HUDEP-2 (cell line): ENCODE data around the gene VN1R2.
"Not testable (repeated sequence)": the region's sequence is repeated elsewhere in the genome, so short reads cannot be mapped to it uniquely, and the experiment has no call there.

Experiments
- DNase-seq, 76 experiments: peaks; one replicate each; lab custom pipeline; 2025; ENCODE audit not compliant: unreplicated experiment in 76 of 76; lab: John Stamatoyannopoulos, UW

VN1R2 gene, protein sequence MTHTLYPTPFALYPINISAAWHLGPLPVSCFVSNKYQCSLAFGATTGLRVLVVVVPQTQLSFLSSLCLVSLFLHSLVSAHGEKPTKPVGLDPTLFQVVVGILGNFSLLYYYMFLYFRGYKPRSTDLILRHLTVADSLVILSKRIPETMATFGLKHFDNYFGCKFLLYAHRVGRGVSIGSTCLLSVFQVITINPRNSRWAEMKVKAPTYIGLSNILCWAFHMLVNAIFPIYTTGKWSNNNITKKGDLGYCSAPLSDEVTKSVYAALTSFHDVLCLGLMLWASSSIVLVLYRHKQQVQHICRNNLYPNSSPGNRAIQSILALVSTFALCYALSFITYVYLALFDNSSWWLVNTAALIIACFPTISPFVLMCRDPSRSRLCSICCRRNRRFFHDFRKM

DNA sequence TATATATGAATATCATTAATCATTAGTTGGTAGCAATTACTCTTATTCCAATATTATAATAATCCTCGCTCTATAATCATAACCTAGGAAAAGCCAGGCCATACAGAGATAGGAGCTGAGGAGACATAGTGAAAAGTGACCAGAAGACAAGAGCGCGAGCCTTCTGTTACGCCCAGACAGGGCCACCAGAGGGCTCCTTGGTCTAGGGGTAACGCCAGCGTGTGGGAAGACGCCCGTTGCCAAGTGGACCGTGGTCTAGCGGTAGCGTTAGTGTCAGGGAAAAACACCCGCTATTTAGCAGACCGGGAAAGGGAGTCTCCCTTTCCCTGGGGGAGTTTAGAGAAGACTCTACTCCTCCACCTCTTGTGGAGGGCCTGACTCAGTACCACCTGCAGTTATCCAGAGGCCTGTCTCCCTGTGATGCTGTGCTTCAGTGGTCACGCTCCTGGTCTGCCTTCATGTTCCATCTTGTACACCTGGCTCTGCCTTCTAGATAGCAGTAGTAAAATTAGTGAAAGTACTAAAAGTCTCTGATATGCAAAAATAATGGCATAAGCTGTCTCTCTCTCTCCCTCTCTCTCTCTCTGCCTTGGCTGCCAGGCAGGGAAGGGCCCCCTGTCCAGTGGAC, at the start of gene VN1R2:
Gene VN1R2 (plus strand): TSS at position 578 of the 628 bp plus-strand sequence. CDS start 84 bp downstream, outside the sequence.
- not testable (repeated sequence) for DNase-seq

DNA sequence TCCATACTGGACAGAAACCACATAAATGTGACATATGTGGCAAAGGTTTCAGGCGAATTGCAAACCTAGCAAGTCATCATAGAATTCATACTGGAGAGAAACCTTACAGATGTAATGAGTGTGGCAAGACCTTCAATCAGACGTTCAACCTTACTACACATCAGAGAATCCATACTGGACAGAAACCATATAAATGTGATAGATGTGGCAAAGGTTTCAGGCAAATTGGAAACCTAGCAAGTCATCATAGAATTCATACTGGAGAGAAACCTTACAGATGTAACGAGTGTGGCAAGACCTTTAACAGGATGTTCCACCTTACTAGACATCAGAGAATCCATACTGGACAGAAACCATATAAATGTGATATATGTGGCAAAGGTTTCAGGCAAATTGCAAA, 46.5 kb upstream of the VN1R2 start:
- DNase-seq, result not testable (repeated sequence)

DNA sequence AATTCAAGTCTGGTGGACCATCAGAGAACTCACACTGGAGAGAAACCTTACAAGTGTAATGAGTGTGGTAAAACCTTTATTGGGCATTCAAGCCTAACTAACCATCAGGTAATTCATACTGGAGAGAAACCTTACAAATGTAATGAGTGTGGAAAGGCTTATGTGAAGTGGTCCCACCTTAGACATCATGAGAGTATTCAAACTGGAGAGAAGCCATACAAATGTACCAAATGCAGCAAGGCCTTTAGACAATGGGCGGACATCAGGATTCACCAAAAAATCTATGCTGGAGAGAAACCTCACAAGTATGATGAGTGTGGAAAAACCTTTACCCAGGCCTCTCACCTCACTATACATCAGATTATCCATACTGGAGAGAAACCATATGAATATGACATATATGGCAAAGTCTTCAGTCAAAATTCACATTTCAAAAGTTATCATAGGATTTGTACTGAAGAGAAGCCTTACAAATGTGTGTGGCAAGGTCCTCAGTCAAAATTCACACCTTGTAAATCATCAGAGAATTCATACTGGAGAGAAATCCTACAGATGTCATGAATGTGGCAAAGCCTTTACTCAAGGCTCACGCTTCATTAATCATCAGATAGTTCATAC, 45.3 kb upstream of the VN1R2 start:
- DNase-seq, result no peak

DNA sequence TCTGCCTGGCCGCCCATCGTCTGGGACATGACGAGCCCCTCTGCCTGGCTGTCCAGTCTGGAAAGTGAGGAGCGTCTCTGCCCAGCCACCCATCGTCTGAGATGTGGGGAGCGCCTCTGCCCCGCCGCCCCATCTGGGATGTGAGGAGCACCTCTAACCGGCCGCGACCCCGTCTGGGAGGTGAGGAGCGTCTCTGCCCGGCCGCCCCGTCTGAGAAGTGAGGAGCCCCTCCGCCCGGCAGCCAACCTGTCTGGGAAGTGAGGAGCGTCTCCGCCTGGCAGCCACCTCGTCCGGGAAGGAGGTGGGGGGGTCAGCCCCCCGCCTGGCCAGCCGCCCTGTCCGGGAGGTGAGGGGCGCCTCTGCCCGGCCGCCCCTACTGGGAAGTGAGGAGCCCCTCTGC, 35.4 kb upstream of the VN1R2 start:
- DNase-seq, result not testable (repeated sequence)

DNA sequence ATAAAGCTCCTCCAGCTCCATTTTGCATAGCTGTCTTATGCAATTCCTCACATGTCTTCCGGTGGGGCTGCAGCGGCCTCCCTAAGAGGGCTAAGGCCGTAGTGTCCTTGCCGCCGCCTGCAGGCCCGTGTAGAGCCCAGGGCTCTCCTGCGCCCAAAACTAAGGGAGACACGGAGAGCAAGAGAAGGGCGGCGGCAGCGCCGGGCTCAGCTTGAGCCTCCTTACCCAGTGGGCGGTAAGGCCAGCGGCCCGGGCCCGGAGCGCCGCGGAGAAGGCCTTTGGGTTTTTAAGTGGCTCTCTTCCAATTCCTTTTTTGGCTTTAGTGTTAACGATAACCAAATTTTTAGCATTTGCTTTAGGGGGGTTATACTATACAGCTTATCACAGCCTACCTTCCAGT, 33.5 kb upstream of the VN1R2 start:
- DNase-seq, result no peak

DNA sequence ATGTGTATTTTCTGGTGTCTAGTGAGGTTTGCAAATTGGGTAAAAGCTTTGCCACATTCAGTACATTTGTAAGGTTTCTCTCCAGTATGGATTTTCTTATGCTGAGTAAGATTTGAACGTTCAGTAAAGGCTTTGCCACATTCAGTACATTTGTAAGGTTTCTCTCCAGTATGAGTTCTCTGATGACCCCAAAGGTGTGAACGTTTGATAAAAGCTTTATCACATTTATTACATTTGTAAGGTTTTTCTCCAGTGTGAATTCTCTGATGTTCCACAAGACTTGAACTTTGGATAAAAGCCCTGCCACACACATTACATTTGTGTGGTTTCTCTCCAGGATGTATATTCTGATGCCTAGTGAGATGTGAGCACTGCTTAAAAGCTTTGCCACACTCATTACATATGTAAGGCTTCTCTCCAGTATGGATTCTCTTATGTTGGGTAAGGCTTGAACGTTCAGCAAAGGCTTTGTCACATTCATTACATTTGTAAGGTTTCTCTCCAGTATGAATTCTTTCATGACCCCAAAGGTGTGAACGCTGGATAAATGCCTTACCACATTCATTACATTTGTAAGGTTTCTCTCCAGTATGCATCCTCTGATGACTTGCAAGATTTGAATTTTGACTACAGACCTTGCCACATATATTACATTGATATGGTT, 20.8 kb upstream of the VN1R2 start:
- no peak for DNase-seq

DNA sequence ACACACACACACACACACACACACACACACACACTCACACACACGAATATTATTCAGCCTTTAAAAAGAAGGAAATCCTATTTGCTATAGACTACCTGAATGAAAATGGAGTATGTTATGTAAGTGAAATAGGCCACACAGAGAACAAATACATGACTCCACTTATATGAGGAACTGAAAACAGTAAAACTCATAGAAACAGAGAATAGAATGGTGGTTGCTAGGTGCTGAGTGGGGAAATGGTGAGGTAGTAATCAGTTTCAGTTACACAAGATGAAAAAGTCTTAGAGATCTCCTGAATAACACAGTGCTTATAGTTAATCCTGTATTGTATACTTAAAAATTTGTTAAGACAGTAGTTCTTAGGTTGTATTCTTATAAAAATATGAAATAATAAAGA, 11.6 kb upstream of the VN1R2 start:
- no peak for DNase-seq

DNA sequence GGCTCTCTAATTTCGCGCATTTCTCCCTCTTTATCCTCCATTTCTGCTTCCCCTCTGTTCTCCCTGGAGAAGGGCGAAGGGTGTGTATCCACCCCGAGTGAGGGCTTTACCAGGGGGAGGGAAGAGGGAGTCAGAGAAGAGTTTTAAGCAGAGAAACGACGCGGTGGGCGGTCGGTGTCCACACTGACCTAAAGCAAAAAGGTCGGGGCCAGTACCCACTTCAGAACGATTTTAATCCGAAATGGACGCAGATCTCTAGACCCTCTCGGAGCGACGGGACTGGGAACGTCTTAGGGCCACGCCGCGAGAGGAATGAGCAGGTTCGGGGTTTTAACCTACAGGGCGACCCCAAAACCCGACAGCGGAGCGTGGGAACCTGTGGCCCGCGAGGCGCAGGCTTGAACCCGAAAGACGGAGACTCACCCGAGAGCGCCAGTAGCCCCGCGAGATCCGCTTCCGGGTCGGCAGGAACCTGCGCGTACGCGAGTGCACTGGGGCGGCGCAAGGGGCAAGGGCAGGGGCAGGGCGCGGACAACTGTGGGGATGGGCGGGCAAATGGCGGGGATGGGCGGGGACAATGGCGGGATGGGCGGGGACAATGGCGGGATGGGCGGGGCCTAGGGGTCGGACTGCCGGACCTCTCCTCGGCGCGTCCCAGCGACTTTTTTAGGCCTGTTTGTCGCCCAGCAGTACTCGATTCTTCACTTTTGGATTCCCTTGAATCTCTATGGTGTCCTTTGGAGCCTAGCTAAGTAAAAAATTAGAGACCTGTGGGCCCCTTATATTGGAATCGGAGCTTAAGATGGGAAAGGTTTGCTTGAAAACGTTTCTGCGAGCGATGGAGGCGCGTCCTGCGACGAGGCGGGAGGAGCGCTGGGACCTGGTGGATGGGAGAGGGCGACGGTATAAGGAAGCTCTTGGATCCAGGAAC, 3.4 kb upstream of the VN1R2 start, which contains the start of gene ZNF677:
Gene ZNF677 (minus strand): TSS at position 463 of the 931 bp plus-strand sequence. CDS start 3,323 bp downstream, outside the sequence.
- peak in 59 of 76 experiments; percentile 0 to 89 (median 61) for DNase-seq

DNA sequence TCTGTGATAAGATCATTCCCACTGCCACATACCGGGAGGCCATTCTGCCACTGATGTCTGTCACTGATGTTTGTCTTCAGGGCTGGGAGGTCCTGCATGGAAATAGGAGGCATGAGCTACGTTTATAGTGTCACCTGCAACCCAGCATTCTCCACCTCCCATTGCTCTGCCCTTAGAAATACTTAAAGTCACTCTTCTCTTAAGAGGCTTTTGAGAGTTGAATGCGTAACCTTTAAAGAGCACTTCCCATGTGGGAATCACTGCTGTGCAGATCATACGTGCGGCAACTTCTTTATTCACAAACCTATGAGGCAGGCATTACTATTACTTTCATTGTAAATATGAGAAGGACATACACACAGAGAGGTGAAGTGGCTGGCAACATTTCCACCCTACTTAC, 9.5 kb downstream of the VN1R2 start, which contains the start of gene VN1R4:
Gene VN1R4 (minus strand): TSS at position 101 of the 400 bp plus-strand sequence. CDS start 58 bp downstream, at position 43.
- DNase-seq, result not testable (repeated sequence)

DNA sequence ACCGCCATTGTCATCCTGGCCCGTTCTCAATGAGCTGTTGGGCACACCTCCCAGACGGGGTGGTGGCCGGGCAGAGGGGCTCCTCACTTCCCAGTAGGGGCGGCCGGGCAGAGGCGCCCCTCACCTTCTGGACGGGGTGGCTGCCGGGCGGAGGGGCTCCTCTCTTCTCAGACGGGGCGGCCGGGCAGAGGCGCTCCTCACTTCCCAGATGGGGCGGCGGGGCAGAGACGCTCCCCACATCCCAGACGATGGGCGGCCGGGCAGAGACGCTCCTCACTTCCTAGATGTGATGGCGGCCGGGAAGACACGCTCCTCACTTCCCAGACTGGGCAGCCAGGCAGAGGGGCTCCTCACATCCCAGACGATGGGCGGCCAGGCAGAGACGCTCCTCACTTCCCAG, 11.8 kb downstream of the VN1R2 start:
- not testable (repeated sequence) for DNase-seq

DNA sequence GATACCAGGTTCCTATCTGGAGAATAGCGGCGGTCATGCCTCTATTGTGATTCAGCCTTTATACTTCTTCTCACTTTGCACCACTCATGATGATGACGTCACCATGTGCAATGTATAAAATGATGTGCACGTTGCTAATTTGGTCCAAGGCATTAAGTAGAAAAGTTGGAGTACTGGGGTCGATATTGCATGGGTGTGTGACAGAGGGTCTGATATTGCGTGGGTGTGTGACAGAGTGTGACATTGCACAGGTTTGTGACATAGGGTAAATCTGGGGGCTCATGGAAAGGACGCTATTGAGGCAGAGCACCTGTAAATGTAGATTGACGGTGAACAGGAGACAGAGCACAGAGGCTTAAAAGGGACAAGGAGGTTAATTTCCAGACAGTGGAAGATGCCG, 14.0 kb downstream of the VN1R2 start:
- DNase-seq, result no peak

DNA sequence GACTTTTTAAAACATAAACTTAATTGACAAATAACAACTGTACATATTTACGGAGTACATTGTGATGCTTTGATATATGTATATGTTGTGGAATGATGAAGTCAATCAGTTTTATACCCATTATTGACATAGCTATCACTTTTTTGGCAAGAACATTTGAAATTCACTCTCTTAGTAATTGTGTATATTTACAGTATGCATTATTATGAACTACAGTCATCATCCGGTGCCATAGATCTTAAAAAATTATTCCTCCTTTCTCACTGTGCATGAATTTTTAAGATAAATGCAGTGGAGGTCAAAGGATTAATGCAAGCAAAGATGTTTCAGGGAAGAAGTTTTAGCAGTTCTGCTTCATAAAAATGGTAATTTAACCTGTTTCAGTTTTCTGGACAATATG, 17.4 kb downstream of the VN1R2 start:
- no peak for DNase-seq

DNA sequence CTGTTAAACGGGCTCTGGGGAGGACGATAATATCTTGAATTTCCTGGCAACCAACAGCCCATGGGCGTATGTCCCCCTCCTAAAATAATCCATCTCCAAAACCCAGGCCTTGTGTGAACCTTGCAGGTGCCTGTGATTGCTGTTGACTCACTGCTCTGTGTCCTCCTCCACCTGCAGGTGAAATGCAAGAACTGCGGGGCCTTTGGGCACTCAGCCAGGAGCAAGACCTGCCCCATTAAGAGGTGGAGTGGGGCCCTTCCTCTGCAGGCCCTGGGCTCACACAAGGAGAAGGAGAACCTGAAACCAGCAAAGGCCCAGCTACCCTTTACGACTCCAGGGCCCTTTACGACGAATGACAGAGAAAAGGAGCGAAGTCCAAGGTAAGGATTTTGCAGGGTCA, 23.9 kb downstream of the VN1R2 start:
- DNase-seq, result peak in 3 of 76 experiments; percentile 0 to 7 (median 1)

DNA sequence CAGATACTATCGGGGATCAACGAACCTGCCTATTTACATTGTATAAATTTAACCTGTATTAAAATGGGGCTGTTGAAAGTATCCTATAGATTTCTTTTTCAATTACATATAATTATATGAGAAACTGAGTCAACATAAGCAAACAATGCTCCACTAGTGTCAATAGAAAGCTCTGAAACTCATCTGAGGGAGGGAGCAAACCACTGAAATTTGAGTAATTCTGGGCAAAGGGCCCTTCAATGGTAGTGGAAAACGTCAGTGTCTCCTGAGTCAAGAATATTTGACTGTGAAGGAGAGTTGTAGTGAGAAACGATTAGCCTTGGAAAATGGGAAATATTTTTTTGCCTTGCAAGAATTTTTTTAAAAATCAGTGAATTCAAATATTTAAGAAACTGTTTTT, 27.0 kb downstream of the VN1R2 start:
- no peak for DNase-seq

DNA sequence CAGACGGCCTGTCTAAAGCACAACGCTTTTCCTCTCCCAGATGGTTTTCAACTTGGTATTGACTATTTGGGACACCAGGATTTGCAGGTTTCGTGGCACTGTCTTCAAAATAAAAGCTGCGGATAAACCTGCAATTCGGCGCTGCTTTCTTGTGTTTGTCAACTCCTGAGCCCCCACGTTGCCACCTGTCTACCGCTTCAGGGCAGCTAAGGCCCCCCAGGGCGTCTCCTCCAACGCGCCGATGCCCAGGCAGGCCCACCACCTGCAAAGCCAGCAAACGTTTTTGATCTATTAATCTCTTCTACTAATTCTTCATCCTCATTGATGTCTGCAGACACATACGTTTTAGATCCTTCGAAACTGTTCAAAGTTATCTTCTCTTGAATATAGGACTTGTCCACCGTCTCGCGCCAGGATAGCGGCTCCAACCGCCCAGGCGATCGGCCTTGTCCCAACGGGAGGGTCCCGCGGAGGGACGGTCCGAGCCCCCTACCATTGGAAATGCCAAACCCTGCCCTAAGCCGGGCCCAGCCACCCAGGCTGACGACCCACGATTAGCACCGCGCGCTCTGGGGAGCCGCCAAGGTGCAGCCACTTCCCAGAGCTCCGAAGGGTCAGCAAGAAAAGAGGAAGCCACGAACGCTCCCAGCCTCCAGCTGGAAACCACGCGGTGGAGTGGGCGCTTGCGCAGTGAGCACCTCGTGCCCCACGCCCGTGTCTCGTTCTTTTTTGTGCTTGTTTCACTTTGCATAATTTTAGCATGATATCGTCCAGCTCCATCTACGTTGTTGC, 32.9 kb downstream of the VN1R2 start:
- DNase-seq, result no peak

DNA sequence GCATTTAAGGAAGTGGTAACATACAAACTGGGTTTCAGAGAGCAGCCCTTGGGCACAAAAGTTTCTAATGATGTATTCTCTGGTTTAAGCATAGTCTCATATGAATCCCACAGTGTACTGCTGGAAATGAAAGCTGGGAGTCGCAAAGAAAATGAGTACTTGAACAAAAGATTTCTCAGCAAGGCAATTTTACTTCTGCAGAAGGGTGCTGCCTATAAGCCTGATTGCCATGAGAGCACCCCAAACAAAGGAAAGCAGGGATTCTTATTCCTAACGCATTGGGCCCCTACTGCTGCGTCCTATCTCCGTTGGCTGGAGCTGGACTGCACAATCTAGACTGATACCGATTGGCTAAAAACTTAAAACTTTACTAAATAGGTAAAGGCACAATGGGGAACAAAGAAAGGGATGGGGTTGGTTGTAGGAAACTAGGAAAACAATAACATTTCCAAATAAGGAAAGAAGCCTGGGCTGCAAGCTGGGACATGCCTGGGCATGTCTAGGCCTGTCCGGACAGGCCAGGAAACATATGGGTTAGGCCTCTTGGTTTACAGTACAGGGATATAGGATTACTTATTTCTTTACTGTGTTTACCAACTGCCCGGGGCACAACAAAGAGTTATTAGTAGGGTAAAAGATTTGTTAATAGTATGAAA, 36.8 kb downstream of the VN1R2 start:
- no peak for DNase-seq

DNA sequence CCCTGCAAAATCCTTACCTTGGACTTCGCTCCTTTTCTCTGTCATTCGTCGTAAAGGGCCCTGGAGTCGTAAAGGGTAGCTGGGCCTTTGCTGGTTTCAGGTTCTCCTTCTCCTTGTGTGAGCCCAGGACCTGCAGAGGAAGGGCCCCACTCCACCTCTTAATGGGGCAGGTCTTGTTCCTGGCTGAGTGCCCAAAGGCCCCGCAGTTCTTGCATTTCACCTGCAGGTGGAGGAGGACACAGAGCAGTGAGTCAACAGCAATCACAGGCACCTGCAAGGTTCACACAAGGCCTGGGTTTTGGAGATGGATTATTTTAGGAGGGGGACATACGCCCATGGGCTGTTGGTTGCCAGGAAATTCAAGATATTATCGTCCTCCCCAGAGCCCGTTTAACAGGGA, 43.2 kb downstream of the VN1R2 start:
- DNase-seq, result peak in 1 of 76 experiments; percentile 4

DNA sequence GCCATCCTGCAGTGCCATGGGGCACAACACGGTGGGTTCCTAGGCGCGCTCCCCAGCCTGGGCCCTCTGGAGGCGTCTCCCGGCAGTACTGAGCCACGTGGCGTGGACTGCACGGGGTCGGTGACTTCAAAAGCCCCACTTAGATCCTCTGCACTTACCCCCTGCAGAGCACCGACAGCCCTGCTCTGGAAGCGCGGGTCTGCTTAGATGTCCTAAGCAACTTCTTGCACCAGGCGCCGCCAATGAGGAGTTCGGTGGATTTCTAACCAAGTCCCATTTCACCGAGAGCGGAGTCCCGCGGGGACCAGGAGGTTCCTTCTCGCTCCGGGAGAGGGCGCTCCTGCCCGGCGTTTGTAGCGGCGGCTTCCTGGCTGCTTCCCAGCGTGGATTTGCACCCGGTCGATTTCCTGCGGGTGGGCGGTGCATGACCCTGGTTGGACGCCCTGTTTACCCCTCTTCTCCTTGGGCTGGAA, 50.3 kb downstream of the VN1R2 start:
- no peak for DNase-seq
